Transverse colon (tissue), 4 donors: ENCODE results near the gene GRAMD1C.

Experiments
- CTCF ChIP-seq, 5 experiments: fragments of 200-600 bp in 3 of 5; fragments of 450-650 bp in 2 of 5; sonication (generic) in 3 of 5; IDR thresholded peaks; 1 replicate in 2 of 5; 2 replicates in 3 of 5; pipeline ENCODE4 v1.5.1; 2016 to 2017; ENCODE audit warnings: antibody characterized with exemption in 5 of 5, inconsistent platforms in 3 of 5, mild to moderate bottlenecking in 2 of 5, moderate library complexity in 1 of 5
- EP300 ChIP-seq: sonication (generic); formaldehyde crosslinking; IDR thresholded peaks from one replicate; pipeline ENCODE4 v1.6.1; 2017; ENCODE audit warnings: antibody characterized with exemption, low read depth
- POLR2A ChIP-seq: fragments of 450-650 bp; IDR thresholded peaks from one replicate; pipeline ENCODE4 v1.6.1; 2016; ENCODE audit warnings: antibody characterized with exemption, mild to moderate bottlenecking, moderate library complexity
- POLR2AphosphoS5 ChIP-seq, 3 donors: sonication (generic); formaldehyde crosslinking; IDR thresholded peaks; one replicate each; pipeline ENCODE4 v1.6.1; 2016; ENCODE audit warnings: antibody characterized with exemption in 3 of 3

GRCh38 chr3:113839551-113839950, 963 bp downstream of the GRAMD1C start:
- TF ChIP-seq CTCF (IDR thresholded peaks at IDR 0.05) (no peak), POLR2A (no peak), EP300 (no peak), POLR2AphosphoS5 (IDR thresholded peaks at IDR 0.05) (no peak)
